Esophagus squamous epithelium (tissue), 4 donors: Measurements from ENCODE around the gene KBTBD12.

Experiments
- POLR2A ChIP-seq, 4 donors: fragments of 450-650 bp; IDR thresholded peaks; one replicate each; pipeline ENCODE4 v1.6.1; 2017; ENCODE audit warnings: antibody characterized with exemption in 4 of 4, mild to moderate bottlenecking in 4 of 4, moderate library complexity in 3 of 4
- TF ChIP-seq, protein P1 (sequence below), 6 experiments: fragments of 450-650 bp in 4 of 6; fragments of 200-600 bp in 2 of 6; sonication (generic) in 2 of 6; IDR thresholded peaks; one replicate each; pipeline ENCODE4 v1.5.1; 2016 to 2019; ENCODE audit warnings: antibody characterized with exemption in 6 of 6, mild to moderate bottlenecking in 4 of 6, moderate library complexity in 4 of 6

DNA sequence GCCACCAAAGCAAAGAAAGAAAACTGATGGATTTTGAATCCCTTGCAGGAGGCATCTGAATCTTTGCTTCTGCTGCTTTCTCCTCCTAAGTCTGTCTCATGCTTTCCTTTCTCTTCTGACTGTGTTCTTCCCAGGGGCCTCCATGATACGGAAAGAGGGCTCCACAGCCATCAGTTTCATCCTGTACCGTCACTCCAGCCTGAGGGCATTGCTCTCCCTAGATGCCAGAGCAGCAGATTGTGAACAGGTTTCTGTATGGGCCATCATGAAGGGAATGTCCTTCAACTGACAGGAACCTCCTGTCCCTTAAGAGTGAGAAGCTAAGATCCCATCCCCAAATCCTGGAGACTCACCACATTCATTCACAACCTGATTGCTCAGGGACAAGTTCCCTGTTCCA, 59.2 kb downstream of the KBTBD12 start:
- TF ChIP-seq POLR2A (IDR thresholded peaks at IDR 0.05): no peak
- TF ChIP-seq, protein P1, sequence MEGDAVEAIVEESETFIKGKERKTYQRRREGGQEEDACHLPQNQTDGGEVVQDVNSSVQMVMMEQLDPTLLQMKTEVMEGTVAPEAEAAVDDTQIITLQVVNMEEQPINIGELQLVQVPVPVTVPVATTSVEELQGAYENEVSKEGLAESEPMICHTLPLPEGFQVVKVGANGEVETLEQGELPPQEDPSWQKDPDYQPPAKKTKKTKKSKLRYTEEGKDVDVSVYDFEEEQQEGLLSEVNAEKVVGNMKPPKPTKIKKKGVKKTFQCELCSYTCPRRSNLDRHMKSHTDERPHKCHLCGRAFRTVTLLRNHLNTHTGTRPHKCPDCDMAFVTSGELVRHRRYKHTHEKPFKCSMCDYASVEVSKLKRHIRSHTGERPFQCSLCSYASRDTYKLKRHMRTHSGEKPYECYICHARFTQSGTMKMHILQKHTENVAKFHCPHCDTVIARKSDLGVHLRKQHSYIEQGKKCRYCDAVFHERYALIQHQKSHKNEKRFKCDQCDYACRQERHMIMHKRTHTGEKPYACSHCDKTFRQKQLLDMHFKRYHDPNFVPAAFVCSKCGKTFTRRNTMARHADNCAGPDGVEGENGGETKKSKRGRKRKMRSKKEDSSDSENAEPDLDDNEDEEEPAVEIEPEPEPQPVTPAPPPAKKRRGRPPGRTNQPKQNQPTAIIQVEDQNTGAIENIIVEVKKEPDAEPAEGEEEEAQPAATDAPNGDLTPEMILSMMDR (IDR thresholded peaks at IDR 0.05): no peak
